Loucy (cell line): ENCODE data around the gene PPP1R37.

ENCODE experiments used
- CTCF ChIP-seq: fragments of 200-600 bp; sonication (generic); conservative IDR thresholded peaks from 2 replicates; pipeline ENCODE4 v1.5.1; 2014; ENCODE audit warnings: mild to moderate bottlenecking, antibody characterized with exemption, low read length
- EZH2phosphoT487 ChIP-seq: fragments of 200-600 bp; IDR thresholded peaks from 2 replicates; pipeline ENCODE4 v1.6.1; 2018; ENCODE audit warnings: antibody characterized with exemption, mild to moderate bottlenecking, moderate library complexity, borderline replicate concordance

GRCh38 chr19:45125975-45126493 is 33.1 kb downstream of the PPP1R37 start:
- TF ChIP-seq CTCF (peak; percentile 84), EZH2phosphoT487 (no peak)
